LoVo (cell line): ENCODE results near the gene PRKN.

Experiments
- DNase-seq: peaks from one replicate; pipeline ENCODE4 v3.0.0-alpha.2; 2016; ENCODE audit warnings: low spot score

PRKN gene

GRCh38 chr6:161594412-161594811 lies 1133.2 kb downstream of the PRKN start:
- no peak for DNase-seq

- DNase-seq = no peak
Observed at GRCh38 chr6:161590961-161591627, 1136.5 kb downstream of the PRKN start.

DNA sequence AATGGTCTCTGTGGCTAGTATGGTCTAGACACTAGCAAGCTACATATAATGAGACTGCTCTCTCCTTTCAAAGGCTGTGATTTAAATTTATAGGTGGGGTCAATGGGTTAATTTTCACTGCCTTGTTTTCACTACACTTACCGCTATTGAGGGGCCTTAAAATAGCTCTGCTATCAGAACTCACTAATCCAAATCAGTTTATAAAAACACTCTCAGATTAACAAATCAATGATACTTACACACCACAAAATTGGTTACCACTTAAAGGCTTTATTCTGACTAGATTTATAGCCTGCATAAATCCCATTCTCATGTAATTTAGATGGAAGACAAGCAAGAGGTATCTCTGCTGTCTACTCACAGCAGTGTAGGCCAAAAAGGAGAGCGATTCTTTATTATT lies 1140.7 kb downstream of the PRKN start:
- no peak for DNase-seq

DNA sequence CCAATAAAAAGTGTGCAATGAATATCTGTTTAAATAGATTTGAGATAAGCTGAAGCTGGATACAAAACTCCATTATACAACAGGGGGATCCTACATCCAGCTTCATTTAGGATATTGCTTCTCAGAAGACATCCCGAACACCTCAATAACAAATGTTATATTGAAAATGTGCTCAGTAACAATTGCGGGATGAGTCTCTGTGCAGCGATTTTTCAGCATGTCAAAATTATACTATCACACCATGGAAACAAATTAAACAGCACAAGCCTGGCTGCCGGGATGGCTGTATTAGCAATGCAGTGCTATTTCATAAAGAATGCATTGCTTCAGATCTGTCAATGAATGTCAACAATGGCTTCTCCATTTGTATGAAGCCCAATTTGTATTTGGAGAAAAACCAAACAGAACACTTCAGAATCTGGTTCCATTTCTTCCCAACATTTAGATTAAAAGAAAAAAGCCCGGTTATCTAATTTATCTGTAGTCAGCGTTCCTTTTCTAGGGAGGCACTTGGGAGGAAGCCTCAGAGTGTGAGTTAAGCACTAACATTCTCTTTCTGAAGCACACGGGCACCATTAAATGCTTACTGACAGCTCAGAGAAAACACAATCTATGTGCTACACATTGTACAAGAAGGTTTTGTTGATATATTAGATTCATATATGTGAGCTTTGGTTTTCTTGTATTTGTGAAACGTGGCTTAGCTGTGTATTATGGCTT lies 1142.8 kb downstream of the PRKN start:
- no peak for DNase-seq

DNA sequence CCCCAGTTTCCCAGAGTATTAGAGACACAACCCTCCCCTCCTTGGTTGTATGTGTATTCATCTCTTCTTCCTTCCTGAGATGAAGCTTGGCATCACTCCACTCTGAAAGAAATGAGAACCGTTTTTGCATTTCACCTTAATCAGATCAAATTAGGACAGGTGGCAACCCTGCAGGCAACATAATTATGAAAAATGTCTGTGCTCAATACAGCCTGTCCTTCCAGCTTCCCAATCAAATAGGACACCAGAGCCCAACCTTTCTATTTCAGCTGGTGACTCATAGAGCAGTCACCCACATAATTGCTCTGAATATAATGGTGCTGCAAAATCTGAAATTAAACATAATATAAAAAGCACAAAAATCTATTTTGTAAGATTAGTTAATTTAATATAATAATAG lies 1143.5 kb downstream of the PRKN start:
- no peak for DNase-seq

GRCh38 chr6:161583584-161583983 lies 1144.0 kb downstream of the PRKN start:
- no peak for DNase-seq

DNA sequence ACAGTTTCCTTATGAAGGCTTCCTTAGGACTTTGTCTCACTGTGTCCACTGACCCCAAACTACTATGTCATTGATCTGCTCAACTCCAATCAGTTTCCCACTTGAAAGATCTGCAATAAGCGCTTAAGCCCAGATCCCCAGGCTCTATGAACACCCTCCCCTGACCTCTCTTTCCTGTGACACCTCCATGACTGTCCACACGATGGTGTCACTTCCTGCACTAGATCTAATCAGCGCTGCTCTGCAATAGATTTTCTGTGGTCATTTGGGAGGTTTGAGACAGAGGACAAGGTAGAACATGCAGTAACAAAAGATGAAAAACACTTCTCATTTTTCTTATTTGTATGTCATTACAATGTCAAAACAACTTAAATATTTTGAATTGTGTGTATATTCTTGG lies 1149.1 kb downstream of the PRKN start:
- no peak for DNase-seq

- no peak for DNase-seq
Observed at GRCh38 chr6:161575523-161576254, 1151.9 kb downstream of the PRKN start.

GRCh38 chr6:161568885-161569456 lies 1158.6 kb downstream of the PRKN start:
- no peak for DNase-seq

- no peak for DNase-seq
Observed at GRCh38 chr6:161564952-161565351, 1162.6 kb downstream of the PRKN start.

DNA sequence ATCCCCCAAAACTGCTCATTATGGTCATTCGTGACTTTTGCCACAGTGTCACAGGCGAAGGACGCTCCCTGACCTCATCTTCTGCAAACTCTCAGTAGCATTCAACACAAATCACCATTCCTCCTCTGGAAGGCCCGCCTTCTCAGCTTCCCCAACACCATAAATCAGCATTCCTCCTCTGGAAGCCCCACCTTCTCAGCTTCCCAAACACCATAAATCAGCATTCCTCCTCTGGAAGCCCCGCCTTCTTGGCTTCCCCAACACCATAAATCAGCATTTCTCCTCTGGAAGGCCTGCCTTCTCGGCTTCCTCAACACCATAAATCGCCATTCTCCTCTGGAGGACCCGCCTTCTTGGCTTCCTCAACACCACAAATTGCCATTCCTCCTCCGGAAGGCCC lies 1165.7 kb downstream of the PRKN start:
- DNase-seq = no peak

- no peak for DNase-seq
Observed at GRCh38 chr6:161557333-161558107, 1170.0 kb downstream of the PRKN start.

- DNase-seq = no peak
Observed at GRCh38 chr6:161554883-161555282, 1172.7 kb downstream of the PRKN start.

- no peak for DNase-seq
Observed at GRCh38 chr6:161549977-161550655, 1177.5 kb downstream of the PRKN start.

- DNase-seq = no peak
Observed at GRCh38 chr6:161548713-161549296, 1178.8 kb downstream of the PRKN start.

DNA sequence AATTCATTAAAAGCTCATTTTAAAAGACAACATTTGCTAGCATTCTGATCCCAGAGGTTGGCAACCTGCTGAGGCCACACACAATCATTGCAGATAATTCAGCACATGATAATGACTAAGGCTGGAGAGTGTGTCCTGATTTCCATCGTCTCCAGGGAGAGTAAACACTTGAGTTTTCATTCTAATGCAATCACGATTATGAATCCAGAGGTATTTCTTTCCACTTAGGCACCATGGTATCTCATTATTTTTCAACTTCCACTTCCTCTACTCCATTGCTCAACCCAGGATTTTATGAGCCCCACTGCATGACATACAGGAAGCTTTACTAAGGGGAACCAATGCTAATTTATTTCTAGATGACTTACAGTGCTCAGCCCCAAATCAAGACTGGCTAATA lies 1179.9 kb downstream of the PRKN start:
- DNase-seq = no peak

- DNase-seq = no peak
Observed at GRCh38 chr6:161546632-161547031, 1180.9 kb downstream of the PRKN start.

GRCh38 chr6:161545741-161546140 lies 1181.8 kb downstream of the PRKN start:
- no peak for DNase-seq

DNA sequence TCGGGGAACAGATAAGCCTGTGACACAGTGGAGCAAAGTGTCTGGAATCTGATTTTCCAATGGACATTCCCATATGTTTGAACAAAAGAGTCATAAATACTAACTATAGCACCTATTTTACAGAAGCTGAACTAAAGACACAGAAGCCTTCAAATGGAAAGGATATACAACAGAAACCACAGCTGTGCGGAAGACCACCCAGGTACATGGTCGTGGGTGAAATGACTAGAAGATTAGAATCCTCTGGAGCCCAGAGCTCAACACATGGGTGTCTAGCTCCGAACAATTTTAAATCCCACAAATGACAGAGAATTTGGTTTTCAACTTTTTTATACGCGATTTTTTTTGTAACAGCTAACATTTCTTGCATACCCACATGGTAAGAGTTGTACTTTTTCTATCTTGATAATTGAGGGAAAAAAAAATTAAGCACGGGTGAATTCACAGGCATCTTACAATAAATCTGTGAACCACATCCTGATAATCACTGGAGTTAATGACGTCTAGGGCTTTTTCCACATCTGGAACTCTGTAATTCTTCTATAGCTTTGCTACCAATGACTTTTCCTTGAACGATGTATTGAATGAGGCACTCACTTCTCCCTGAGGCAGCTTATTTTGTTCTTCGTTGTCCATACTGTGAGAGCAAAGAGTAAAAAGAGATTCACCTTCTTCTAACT lies 1182.6 kb downstream of the PRKN start:
- DNase-seq = no peak

DNA sequence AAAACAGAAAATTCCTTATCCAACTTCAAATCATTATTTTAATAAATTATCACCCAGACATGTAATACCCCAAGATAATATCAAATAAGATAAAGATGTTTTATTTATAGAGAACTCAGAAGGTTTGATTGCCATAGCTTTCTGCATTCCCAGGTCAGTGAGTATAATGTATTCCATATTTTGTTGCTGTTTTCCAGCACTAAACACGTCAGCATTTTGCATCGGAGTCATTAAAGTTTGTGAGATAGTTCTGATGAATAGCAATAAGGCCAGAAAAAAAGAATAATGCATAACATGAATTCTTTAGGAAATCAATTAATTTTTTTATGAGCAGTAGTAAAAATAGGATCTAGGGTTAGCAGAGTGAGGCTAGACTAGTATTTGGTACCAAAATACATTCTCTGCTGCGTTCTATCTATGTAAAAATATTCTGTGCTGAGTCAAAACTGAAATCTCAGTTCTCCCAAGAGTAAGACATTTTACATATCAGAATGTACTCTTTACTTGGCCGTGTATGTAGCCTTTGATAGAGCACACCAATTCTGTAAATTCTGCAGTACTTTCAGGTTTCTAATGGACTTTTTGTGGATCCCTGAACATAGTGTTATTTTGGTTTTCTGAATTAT lies 1183.8 kb downstream of the PRKN start:
- DNase-seq = no peak
